Renal cortical epithelial cell (primary cell): ENCODE results near the gene CREB3. TPM values are rescaled to one million over a fixed set of nuclear protein-coding genes. Genes with fewer than 3 reads are reported as not detected.

Experiments
- DNase-seq: peaks from one replicate; pipeline ENCODE4 v3.0.0-alpha.2; 2011; ENCODE audit warnings: low read depth
- total RNA-seq: library from RNA; depleted of rRNA; stranded (reverse); fragments of >200 nt; gene quantifications from 2 replicates; pipeline ENCODE4 v1.2.3, GENCODE V29; 2014

CREB3 gene
- total RNA-seq, 1 donor from 2014 or later = 57.8 TPM

DNA sequence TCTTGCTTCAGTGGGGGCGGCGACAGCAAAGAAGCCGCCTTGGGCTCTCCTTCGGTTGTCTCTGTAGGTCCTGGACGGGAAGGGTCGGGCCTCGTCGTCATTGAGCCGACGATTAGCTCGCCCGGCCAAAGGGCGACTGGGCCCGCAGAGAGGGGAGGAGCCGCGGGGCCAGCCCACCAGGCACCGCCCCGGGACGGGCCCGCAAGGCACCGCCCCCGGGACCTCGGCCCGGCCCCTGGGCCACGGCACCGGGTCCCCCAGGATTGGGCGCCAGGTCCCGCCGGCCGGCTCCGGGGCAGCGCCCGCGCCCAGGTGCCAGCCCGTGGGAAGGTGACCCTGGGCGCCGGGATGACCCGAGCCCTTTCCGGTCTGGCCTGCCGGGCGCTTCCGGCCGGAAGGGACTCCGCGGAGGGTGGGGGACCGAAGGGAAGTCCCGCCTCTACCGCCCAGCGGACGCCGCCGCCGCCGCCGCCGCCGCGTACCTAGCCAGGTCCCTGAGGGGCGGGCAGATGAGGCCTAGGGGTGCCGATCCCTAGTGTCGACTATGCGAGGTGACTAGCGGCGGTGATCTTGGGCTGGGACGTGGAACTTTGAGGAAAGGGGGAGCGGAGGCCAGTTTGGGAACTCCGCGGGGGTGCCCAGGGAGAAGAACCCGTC lies 16.5 kb downstream of the CREB3 start, which contains the start of the genes GBA2 and RGP1:
Gene GBA2, minus strand, starts transcription at position 371 of the 657 bp plus-strand sequence. CDS start 524 bp downstream, outside the sequence.
Gene RGP1, plus strand, starts transcription at position 430 of the 657 bp plus-strand sequence. CDS start 469 bp downstream, outside the sequence.
- DNase-seq = peak; percentile 46

DNA sequence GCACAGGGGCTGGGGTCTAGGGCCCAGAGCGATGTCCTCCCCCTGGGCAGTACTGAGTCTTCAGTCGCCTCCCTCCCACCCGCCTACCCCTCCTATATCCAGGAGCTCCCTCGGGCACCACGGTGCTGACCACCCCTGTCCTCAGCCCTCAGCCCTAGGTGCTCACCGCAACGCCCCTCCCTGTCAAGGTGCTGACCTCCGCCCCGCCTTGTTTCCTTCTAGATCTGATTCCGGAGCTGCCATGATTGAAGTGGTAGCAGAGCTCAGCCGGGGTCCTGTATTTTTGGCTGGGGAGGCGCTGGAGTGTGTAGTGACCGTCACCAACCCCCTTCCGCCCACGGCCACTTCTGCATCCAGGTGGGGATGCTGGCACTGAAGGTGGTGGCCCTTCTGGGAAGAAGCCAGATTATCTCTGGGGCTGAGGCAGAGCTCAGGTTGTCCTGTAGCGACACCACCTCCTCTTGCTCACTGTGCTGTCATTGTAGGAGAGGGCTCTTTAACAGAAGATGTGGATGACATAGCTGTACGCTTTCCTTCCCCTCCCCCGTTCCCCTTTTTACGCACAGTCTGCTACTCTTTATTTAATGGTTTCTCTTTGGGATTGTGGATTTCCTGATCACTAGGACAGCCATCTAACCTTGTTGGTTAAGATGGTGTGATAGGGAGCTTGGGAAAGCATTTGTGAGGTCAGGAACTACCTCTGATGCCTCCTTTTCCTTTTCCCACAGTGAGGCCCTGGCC lies 17.2 kb downstream of the CREB3 start:
- no peak for DNase-seq

DNA sequence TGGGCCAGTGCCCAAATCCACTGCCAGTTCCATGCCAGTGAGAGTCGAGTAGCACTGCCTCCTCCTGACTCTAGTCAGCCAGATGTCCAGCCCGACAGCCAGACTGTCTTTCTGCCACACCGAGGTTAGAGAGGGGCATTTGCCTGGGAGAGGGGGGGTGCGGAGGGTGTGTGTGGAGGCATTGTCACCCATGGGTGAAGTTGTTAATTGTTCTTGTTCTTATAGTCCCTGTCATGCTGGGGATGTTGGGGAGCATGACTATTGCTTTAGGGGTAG lies 17.7 kb downstream of the CREB3 start:
- no peak for DNase-seq

DNA sequence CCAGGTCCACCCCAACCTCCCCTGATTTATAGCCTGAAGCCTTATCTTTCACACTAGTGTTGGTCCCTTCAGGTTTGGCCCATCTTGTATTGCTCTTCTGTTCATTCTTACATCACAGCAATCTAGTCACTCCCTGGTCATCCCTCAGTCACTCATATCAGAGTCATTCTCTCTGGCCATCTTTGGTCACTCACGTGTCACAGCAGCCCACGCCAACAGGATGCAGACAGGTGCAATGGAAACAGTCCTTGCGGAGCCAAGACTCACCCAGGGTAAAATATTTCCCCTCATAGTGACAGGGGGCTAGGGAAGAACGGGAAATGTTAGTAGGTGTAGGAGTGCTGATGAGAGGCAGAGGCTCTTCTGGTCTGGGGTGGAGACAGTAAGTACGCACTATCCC lies 21.0 kb downstream of the CREB3 start:
- DNase-seq = no peak

DNA sequence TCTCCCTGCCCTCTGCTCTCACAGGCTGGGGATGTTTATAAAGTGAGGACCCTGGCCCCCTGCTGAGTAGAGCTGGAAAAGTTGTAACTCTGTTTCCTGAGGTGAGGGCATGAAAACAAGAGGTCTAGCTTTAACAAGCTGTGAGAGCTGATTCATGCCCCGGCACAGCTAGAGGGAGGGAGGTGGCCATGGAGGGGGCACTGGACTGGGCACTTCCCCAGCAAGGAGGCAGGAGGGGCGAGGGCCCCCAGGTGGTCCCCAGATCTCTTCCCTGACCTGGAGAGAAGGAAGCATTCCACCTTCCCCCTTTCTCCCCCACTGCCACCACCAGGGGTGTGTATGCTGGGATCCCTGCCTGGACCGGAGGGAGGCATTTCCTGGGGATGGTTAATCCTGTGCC lies 21.8 kb downstream of the CREB3 start, which contains the start of gene MSMP:
Gene MSMP, minus strand, starts transcription at position 13 of the 400 bp plus-strand sequence. CDS start 147 bp downstream, outside the sequence.
- DNase-seq = no peak

DNA sequence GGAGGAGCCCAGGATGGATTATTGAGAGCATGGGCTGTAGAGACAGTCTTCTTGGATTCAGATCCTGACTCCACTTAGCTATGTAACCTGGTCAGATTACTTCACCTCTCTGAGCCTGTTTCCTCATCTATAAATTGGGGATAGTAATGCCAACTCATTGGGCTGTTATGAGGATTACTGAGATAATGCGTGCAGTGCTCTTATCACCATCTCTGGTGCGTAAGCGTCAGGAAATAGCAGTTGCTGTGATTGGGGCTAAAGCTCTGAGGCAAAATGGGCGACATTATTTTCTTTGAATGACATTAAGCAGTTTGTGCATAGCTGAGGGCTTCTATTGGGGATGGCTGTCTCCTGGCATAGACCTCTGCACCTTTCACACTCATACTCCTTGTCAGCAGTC lies 22.6 kb downstream of the CREB3 start:
- DNase-seq = no peak

DNA sequence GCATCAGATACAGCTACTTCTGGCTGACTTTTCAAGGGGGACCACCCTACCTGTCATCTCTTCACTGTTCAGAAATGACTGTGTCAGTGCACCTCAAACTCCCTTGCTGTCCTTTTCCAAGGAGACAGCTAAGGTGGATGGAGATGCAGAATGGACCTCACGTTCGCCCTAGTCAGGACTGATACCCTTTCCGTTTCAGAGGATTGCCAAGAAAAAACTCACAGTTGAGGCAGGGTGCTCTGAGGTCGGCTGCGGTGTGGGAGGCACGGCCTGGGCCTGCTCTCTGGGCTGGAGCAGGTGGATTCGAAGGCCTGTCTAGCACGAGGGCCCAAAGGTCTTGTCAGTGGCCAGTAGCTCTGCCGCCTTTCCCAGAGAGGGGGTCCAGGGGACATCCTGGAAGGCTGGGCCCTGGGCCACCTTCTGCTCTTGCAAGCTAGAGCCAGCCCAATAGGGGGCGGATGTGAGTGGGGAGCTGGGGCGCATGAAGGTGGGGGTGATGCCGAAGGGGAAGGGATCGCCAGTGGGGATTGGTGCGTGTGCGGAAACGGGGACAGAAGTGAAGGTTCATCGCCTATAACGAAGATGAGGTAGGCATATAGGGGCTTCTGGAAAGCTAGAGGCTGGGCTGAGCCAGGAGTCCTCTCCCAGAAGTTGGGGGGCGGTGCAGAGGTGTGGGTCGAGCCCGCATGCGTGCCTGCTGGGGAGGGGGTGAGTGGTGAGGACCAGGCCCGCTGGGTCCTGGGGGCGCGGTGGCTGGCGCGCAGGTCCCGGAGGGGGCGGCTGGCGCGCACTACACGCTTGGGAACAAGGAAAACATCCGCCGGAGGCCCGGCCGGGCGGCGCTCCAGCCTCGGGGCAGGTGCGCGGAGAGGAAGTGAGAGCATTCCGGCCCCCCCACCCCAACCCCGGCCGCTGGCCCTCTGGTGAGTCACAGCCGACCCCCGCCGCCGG lies 24.1 kb downstream of the CREB3 start:
- peak; percentile 39 for DNase-seq

DNA sequence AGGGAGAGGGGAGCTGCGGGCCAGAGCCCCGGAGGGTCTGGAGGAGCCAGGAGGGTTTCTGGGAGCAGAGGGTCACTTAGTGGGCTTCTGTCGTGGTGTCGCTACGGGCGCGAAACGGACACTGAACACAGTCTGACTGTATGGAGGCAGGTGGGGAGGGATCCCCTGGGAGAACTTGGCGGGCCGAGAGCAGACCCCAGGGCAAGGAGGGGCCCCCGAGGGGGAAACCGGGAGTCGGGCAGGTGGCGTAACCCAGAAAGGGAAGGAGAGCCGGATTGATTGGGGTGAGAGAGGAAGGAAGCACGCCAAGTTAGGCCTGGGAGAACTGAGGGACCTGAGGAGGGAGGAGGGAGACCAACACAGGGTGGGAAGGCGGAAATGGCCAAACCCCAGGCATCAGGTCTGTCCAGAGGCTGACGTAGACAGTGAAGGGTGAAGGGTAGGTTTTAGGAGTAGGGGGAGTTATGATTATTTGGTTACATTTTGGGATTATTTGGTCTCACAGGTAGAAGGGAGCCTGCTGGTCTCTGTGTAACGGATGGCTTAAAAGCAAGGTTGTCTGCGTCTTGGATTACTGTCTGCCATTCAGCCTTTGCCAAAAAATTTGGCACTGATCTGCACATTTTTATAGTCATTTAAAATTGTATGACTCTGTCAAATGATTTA lies 24.9 kb downstream of the CREB3 start:
- peak; percentile 51 for DNase-seq

DNA sequence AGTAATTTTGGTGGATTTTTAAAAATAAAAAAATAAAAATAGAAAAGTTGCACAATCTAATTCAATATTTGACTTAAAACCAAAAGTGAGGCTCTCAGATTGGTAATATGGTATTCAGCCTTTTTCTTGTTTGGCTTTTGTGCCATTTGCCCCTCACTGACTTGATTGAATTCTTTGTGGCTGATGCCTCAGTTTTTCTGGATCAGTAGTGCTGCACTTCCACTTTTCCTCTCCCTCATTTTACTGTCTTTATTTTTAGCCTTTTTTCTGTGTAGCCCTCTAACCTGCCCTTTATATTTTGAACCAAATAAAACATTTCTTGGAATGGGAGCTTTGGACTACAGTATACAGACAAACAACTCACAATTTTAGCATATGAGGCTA lies 25.4 kb downstream of the CREB3 start:
- no peak for DNase-seq

DNA sequence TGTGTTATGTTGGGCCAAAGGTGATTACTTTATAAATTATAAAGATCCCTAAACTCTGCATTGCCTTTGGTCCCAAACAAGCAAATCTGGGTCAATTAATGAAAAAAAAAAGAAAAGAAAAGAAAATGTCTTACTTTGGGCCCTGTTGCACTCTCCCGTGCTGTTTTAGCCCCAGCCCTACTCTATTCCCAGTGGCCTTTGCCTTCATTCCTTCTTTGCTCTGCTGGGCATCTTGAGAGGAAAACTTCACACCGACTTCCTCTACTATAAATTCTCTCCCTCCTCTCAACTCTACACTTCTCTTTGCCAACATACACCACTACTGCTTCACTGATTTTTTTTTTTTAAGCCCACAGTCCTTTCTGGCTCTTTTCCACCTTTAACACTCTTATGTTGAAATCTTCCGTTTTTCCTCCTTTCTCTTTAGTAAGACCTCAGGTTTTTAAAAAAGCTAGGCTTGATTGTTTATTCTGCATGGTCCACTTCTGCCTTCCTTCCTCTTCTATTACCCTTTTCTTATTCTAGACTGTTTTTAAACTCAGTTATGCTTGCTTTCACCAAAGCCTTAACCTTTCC lies 26.1 kb downstream of the CREB3 start:
- DNase-seq = peak; percentile 49

DNA sequence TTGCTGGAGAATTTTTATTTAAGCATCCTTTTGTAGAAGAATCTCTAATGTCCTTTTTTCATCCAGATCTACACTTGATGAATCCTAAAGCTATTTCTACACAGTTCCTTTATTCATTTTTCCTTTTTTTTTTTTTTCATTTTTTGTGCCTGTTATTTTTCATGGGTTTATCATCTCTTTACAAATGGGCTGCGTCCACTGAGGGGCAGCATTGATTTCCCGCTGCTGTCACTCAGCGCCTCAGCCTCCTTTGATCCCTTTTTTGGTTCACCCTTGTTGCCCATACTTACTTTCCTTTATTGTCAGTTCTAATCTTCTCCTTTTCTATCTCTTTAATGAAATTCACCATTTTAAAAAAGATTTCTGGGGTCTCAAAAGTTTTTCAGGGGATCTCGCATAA lies 27.3 kb downstream of the CREB3 start:
- no peak for DNase-seq

DNA sequence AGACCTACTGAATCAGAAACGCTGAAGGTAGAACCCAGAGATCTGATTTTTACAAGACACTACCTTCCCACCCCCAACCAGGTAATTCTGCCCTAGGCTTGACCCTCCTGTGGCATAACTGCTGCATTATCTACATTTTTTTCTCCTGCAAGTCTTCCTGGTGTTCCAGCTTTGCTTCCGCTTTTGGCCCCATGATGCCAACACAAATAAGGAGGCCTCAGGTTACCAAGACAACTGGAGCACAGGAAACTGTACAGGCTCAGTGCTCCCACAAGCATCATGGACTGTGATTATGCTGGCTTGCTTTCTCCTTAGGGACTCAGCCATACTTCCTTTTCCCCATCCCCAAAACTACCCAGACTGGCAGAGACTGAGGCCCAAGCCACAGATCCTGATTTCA lies 28.2 kb downstream of the CREB3 start:
- peak; percentile 48 for DNase-seq

DNA sequence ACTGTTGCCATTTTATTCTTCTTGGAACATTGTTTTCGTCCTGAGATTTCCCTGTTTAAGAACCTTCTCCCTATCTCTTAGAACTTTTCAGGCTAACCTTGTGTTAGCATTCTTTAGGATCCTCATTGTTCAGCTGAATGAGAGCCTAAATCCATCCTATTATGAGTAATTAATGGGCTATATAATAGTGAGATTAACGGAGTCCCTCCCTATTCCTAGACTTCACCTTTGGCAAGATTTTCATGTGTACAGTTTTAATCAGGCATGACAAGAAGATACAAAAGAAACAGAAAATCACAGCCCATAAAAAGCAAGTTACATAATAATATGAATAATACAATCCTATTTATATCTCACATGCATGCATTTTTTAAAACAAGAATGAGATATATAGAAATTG lies 30.7 kb downstream of the CREB3 start:
- DNase-seq = no peak

DNA sequence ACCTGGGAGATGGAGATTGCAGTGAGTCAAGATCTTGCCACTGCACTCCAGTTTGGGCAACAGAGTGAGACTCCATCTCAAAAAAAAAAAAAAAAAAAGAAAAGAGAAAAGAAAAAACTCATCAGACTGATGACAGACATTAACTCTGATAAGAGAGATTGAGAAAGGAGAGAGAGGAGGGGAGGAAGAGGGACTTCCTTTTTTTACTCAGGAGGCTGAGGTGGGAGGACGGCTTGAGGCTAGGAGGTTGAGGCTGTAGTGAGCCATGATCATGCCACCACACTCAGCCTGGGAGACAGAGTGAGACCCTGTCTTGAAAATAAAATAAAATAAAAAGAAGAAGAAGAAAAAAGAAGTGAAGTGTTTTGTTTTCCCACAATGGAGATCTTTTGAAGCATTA lies 31.3 kb downstream of the CREB3 start:
- DNase-seq = no peak

DNA sequence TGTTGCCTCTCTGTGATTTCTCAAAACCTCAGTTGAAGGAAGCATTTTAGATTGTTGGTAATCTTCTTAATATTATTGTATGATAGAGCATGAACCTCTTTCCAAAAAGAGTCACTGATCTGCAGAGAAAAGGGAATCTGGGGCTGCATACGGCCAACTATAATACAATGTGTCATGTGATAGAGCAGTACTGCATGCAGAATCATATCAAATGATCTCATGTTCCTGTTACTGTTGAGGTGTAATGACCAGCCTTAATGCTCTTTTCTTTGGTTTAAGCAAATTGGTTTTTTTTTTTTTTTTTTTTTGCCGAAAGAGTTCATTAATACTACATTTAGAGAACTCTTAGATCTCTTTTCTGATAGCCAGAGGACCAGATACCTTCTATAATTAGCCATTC lies 34.5 kb downstream of the CREB3 start:
- no peak for DNase-seq

DNA sequence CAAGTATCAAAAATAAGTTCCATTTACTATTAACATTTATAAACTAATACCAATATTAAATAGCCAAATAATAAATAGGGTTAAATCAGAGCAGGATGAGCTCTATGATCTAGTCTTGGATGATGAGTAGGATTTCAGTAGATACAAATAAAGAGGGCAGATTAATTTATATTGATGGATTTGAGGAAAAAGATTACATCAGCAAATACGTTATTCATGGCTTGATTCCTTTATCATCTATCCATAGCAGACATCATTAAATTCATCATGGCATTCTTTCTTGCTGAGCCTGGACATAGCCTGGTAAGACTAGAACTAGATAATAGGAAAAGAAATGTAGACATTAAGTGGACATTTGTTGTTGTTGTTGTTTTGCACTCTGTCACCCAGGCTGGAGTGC lies 35.0 kb downstream of the CREB3 start:
- DNase-seq = no peak

DNA sequence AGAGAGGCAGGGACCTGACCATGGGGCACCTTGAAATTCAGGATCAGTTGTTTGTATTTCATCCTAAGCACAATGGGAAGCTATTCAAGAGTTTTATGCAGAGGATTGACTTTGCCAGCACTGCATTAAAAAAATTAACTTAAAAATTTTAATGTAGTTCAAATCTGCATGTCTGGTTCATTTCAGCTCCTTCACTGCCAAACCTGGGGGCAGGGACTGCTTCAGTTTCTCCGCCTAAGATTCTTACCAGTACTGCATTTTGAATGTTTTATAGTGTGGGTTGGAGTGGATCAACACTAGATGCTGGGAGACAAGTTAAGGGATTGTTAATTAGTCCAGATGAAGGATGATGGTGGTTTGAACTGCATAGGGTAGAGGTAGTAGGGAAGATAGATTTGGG lies 37.3 kb downstream of the CREB3 start:
- no peak for DNase-seq

DNA sequence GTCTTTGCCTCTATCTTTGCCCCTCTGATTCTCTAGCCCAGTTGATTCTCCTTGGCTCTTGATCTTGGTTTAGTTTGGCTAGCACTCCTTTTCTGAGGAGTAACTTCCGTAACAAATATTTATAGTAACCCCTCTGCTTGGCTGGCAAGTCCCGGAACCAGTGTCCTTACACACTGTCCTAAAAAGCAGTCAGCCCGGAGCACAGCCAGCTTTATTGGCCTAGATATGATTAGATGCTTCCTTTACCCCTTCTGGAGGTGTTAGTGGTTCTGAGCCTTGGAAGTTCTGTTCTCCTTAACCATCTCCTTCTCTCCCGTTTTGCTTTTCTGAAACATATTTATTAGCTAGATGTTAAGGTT lies 38.6 kb downstream of the CREB3 start:
- no peak for DNase-seq

DNA sequence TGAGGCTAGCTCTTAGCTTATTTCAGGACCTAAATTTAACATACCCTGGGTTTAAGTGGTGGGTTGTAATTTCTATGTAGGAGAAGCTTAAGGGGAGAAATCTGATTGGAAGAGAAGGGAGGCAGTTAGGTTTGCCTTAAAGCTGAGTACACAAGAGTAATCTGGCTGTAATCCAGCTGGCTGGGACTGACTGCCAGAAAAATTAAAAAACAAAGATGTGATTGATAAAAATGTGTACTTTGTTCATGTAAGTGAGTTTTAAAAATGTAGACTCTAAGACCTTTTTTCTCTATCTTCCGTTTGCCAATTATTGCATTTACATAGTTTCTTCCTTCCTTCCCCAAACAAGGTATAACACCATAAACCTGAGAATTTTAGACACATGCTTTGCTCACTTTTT lies 39.1 kb downstream of the CREB3 start:
- DNase-seq = no peak

DNA sequence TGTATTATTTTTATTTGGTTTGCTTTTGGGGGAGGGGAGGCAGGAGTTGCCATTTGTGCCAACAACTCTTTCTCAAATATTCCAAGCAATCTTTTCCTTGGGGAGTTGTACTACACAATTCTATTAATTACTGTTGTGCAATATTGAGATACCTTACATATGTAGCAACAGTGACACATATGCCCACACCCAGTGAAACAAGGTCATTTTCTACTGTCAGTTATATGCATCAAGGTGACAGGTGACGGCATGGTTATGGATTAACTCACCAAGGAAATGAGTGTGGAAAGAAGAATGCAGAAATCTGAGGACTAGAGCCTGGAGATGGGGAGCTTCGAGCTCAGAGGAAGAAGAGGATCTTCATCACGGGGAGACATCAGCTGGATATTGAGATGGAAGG lies 39.5 kb downstream of the CREB3 start:
- peak; percentile 67 for DNase-seq

DNA sequence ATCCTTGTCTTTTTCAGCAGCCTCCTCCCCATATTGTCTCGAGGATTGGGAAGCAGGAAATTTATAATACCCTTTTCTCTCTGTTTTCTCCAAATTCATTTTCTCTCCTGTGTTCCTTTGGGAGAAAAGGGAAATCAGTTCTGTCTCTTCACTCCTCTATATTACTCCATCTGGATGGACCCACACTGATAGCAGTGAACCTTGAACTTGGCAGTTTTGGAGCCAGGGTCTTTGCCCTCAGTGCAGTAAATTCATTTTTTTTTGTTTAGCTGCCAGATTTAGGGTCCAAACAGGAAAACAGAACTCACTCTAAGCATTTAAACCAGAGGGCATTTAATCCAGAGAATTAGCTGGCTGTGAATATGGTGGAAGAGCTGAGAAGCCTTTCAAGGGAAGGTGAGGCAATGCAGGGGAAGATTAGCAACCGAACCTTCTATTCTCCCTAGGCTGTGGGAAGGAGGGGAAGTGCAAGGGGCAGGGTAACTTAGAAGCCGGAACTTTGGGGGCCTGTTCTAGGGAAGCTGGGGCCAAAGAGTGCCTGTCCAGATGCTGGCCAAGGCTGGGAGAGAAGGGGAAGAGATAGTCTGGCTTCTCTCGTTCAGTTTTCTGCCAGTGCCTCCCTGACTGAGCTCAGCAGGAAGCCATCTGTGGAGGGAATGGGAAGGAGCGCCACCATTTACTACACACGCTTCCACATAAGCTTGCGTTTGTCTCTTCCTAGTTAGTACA lies 42.6 kb downstream of the CREB3 start:
- no peak for DNase-seq
